Right lobe of liver (tissue), 4 donors: Measurements from ENCODE around the gene SOX21.
"Not testable (repeated sequence)": the region's sequence is repeated elsewhere in the genome, so short reads cannot be mapped to it uniquely, and the experiment has no call there.

Experiments used
- CTCF ChIP-seq, 4 donors: fragments of 200-600 bp in 3 of 4; fragments of 450-650 bp in 1 of 4; IDR thresholded peaks; one replicate each; pipeline versions ENCODE4 v1.5.1 to v1.8.0; 2016 to 2022; ENCODE audit warnings: antibody characterized with exemption in 4 of 4, mild to moderate bottlenecking in 2 of 4
- POLR2A ChIP-seq: fragments of 450-650 bp; IDR thresholded peaks from one replicate; pipeline ENCODE4 v1.6.1; 2017; ENCODE audit warnings: antibody characterized with exemption, mild to moderate bottlenecking
- donor health status: DM: no; HTN: no; CAD: no.
- donor health status: DM: no; HTN: no; CAD: no.
- donor health status: DM: no; HTN: yes; CAD: no.

DNA sequence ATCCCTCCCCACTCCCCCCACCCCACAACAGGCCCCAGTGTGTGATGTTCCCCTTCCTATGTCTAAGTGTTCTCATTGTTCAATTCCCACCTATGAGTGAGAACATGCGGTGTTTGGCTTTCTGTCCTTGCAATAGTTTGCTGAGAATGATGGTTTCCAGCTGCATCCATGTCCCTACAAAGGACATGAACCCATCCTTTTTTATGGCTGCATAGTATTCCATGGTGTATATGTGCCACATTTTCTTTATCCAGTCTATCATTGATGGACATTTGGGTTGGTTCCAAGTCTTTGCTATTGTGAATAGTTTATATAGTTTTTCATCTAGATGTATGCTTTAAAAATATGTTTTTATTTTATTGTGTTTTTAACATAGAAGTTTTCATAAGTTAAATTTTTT is 6.4 kb upstream of the SOX21 start:
- not testable (repeated sequence) for TF ChIP-seq CTCF (IDR thresholded peaks at IDR 0.05); POLR2A
